NCI-H2029 (cell line): ENCODE results near the gene TSPOAP1.

Source experiments
- DNase-seq: peaks from one replicate; lab custom pipeline; 2025; lab: John Stamatoyannopoulos, UW

The TSPOAP1 gene

GRCh38 chr17:58328195-58329034, at the start of gene TSPOAP1:
Gene TSPOAP1 (minus strand): TSS chr17:58328795. CDS start chr17:58327920, 875 bp downstream.
- DNase-seq, result no peak

- no peak for DNase-seq
Observed at GRCh38 chr17:58377661-58378060, 49.1 kb upstream of the TSPOAP1 start.

GRCh38 chr17:58377093-58377601, 48.6 kb upstream of the TSPOAP1 start:
- no peak for DNase-seq

- no peak for DNase-seq
Observed at GRCh38 chr17:58376472-58377000, 47.9 kb upstream of the TSPOAP1 start.

- DNase-seq, result no peak
Observed at GRCh38 chr17:58375811-58376210, 47.2 kb upstream of the TSPOAP1 start.

GRCh38 chr17:58375256-58375655, 46.7 kb upstream of the TSPOAP1 start:
- DNase-seq, result no peak

- DNase-seq, result no peak
Observed at GRCh38 chr17:58373923-58374322, 45.3 kb upstream of the TSPOAP1 start.

- no peak for DNase-seq
Observed at GRCh38 chr17:58373003-58373402, 44.4 kb upstream of the TSPOAP1 start.

- no peak for DNase-seq
Observed at GRCh38 chr17:58371300-58371950, 42.8 kb upstream of the TSPOAP1 start.

- DNase-seq, result no peak
Observed at GRCh38 chr17:58370716-58371115, 42.1 kb upstream of the TSPOAP1 start.

GRCh38 chr17:58370309-58370708, 41.7 kb upstream of the TSPOAP1 start:
- DNase-seq, result no peak

- DNase-seq, result no peak
Observed at GRCh38 chr17:58369214-58370031, 40.8 kb upstream of the TSPOAP1 start.

GRCh38 chr17:58368860-58369213, 40.2 kb upstream of the TSPOAP1 start:
- no peak for DNase-seq

GRCh38 chr17:58367461-58367860, 38.9 kb upstream of the TSPOAP1 start:
- DNase-seq, result no peak

GRCh38 chr17:58365980-58366595, 37.5 kb upstream of the TSPOAP1 start:
- no peak for DNase-seq

- no peak for DNase-seq
Observed at GRCh38 chr17:58365185-58365979, 36.8 kb upstream of the TSPOAP1 start.

GRCh38 chr17:58364270-58364942, 35.8 kb upstream of the TSPOAP1 start:
- no peak for DNase-seq

- no peak for DNase-seq
Observed at GRCh38 chr17:58363457-58364185, 35.0 kb upstream of the TSPOAP1 start.

GRCh38 chr17:58362368-58363014, 33.9 kb upstream of the TSPOAP1 start:
- no peak for DNase-seq
